GM12872 (cell line): ENCODE measurements around the gene AGER.

Experiments used
- CTCF ChIP-seq: IDR thresholded peaks from 3 replicates; pipeline ENCODE4 v1.5.1; 2011; ENCODE audit warnings: low read depth, mild to moderate bottlenecking, low read length, moderate library complexity; ENCODE audit not compliant: insufficient read depth

AGER gene

GRCh38 chr6:32216998-32217397 lies 32.9 kb upstream of the AGER start:
- TF ChIP-seq CTCF, result no peak

GRCh38 chr6:32216285-32216684 lies 32.2 kb upstream of the AGER start:
- TF ChIP-seq CTCF, result no peak

- no peak for TF ChIP-seq CTCF
Observed at GRCh38 chr6:32215617-32216016, 31.6 kb upstream of the AGER start.

- TF ChIP-seq CTCF, result no peak
Observed at GRCh38 chr6:32214126-32214525, 30.1 kb upstream of the AGER start.

- TF ChIP-seq CTCF, result no peak
Observed at GRCh38 chr6:32213649-32214048, 29.6 kb upstream of the AGER start.

- TF ChIP-seq CTCF, result no peak
Observed at GRCh38 chr6:32212076-32212760, 28.2 kb upstream of the AGER start.

GRCh38 chr6:32210191-32210601 lies 26.1 kb upstream of the AGER start:
- no peak for TF ChIP-seq CTCF

- no peak for TF ChIP-seq CTCF
Observed at GRCh38 chr6:32208996-32209395, 24.9 kb upstream of the AGER start.
